Activated T-cell treated with anti-CD3 and anti-CD28 coated beads, Interleukin-2, amount 50 U/mL, for 24 hours (primary cell): ENCODE measurements around the gene RAB1B.

Source experiments
- DNase-seq: peaks from one replicate; pipeline ENCODE4 v3.0.0-alpha.2; 2020
- H3K27ac Mint-ChIP-seq: 2 replicates; pipeline ENCODE4 v1.8.0; 2020; ENCODE audit warnings: mild to moderate bottlenecking, mixed read lengths
- H3K27me3 Mint-ChIP-seq: 2 replicates; pipeline ENCODE4 v1.8.0; 2020; ENCODE audit warnings: mixed read lengths
- H3K36me3 Mint-ChIP-seq: 2 replicates; pipeline ENCODE4 v1.8.0; 2020; ENCODE audit warnings: low read depth, mixed read lengths
- H3K4me1 Mint-ChIP-seq: 2 replicates; pipeline ENCODE4 v1.8.0; 2020; ENCODE audit warnings: low read depth, mixed read lengths
- H3K4me3 Mint-ChIP-seq: 2 replicates; pipeline ENCODE4 v1.8.0; 2020; ENCODE audit warnings: mild to moderate bottlenecking, moderate library complexity, mixed read lengths
- H3K9me3 Mint-ChIP-seq: 2 replicates; pipeline ENCODE4 v1.8.0; 2020; ENCODE audit warnings: mixed read lengths

The RAB1B gene

DNA sequence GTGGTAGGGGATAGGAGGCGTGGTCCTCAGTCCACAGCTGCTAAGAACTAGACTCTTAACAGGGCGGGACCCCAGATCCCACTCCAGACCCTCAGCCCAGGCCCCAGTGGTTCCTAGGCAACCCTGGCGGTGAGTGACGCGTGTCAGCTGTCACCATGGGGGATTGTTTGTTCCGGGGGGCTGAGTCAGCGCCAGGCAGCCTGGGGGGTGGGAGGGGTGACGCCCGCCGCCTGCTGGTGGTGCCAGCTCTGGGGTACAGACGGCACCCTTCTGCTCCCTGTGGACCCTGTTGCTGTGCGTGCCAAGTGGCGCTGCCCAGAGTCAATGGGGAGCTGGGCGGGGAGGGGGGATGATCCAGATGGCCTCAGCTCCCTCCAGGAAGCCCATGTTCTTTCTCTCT is 12.0 kb downstream of the RAB1B start:
- H3K27ac Mint-ChIP-seq: no peak overlapping the region

GRCh38 chr11:66281001-66281400 is 12.6 kb downstream of the RAB1B start:
- Mint-ChIP-seq H3K36me3 (peaks cover 37% of the 10 kb centered on the region), H3K27me3 (no peaks in the 10 kb centered on the region), H3K4me1 (peaks cover 28% of the 10 kb centered on the region), H3K27ac (no peak overlapping the region), H3K9me3 (no peaks in the 10 kb centered on the region), H3K4me3 (no peak overlapping the region)
- DNase-seq: no peak

More for the DNA sequence above, 12.0 kb downstream of the RAB1B start:
- H3K9me3 Mint-ChIP-seq: no peaks in the 10 kb centered on the region
- DNase-seq: no peak
- no peaks in the 10 kb centered on the region for H3K27me3 Mint-ChIP-seq
- no peak overlapping the region for H3K4me3 Mint-ChIP-seq
- H3K4me1 Mint-ChIP-seq: peaks cover 27% of the 10 kb centered on the region
- H3K36me3 Mint-ChIP-seq: peaks cover 39% of the 10 kb centered on the region

- H3K4me1 Mint-ChIP-seq: peaks cover 34% of the 10 kb centered on the region
- no peaks in the 10 kb centered on the region for H3K27me3 Mint-ChIP-seq
- no peaks in the 10 kb centered on the region for H3K9me3 Mint-ChIP-seq
- no peak overlapping the region for H3K4me3 Mint-ChIP-seq
- H3K36me3 Mint-ChIP-seq: peaks cover 35% of the 10 kb centered on the region
- DNase-seq: no peak
- no peak overlapping the region for H3K27ac Mint-ChIP-seq
Observed at GRCh38 chr11:66281776-66282467, 13.5 kb downstream of the RAB1B start.

- Mint-ChIP-seq H3K27me3 (no peaks in the 10 kb centered on the region), H3K4me3 (peak overlapping the region; percentile 18), H3K36me3 (peaks cover 35% of the 10 kb centered on the region), H3K27ac (peak overlapping the region; percentile 86), H3K9me3 (no peaks in the 10 kb centered on the region), H3K4me1 (peaks cover 38% of the 10 kb centered on the region)
- DNase-seq: peak; percentile 98
Observed at GRCh38 chr11:66282468-66283455, 14.3 kb downstream of the RAB1B start.

GRCh38 chr11:66283461-66284105 is 15.1 kb downstream of the RAB1B start:
- peaks cover 42% of the 10 kb centered on the region for H3K4me1 Mint-ChIP-seq
- DNase-seq: no peak
- H3K9me3 Mint-ChIP-seq: no peaks in the 10 kb centered on the region
- H3K36me3 Mint-ChIP-seq: peaks cover 40% of the 10 kb centered on the region
- no peaks in the 10 kb centered on the region for H3K27me3 Mint-ChIP-seq
- H3K4me3 Mint-ChIP-seq: no peak overlapping the region
- peak overlapping the region; percentile 86 for H3K27ac Mint-ChIP-seq

DNA sequence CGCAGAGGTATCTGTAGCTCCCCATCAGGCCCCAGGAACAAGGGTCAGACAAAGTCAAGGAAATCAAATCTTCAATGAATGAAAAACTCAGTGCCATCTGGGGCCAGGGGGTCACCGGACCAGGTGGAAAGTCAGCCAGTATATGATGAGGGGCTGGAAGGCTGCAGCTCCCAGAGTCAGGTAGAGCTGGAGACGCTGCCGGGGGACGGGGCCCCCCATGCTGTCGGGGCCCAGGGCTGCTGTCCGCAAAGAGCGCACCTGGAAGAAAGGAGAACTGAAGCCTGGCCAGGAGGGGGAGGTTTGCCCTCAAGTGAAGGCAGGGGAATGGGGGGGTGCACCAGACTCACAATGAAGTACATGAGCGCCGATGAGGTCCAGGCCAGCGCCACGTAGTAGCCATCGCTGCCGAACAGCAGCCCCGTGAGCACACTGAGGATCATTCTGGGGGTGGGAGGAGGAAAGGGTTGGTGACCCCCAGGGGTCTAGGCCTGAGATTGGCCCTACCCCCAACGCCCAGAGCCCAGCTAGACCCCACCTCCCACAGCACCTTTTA is 16.2 kb downstream of the RAB1B start:
- Mint-ChIP-seq H3K4me3 (no peak overlapping the region), H3K36me3 (peaks cover 40% of the 10 kb centered on the region), H3K27me3 (no peaks in the 10 kb centered on the region), H3K27ac (no peak overlapping the region), H3K9me3 (no peaks in the 10 kb centered on the region), H3K4me1 (peaks cover 40% of the 10 kb centered on the region)
- DNase-seq: no peak

GRCh38 chr11:66285250-66285947 is 17.0 kb downstream of the RAB1B start:
- Mint-ChIP-seq H3K4me3 (no peak overlapping the region), H3K36me3 (peaks cover 40% of the 10 kb centered on the region), H3K27ac (no peak overlapping the region), H3K27me3 (no peaks in the 10 kb centered on the region), H3K4me1 (peaks cover 47% of the 10 kb centered on the region), H3K9me3 (no peaks in the 10 kb centered on the region)
- no peak for DNase-seq

GRCh38 chr11:66286699-66287098 is 18.3 kb downstream of the RAB1B start:
- Mint-ChIP-seq H3K27ac (peak overlapping the region; percentile 22), H3K4me3 (peak overlapping the region; percentile 93), H3K27me3 (peaks cover 8% of the 10 kb centered on the region), H3K9me3 (no peaks in the 10 kb centered on the region), H3K36me3 (peaks cover 40% of the 10 kb centered on the region), H3K4me1 (peaks cover 50% of the 10 kb centered on the region)
- DNase-seq: no peak

DNA sequence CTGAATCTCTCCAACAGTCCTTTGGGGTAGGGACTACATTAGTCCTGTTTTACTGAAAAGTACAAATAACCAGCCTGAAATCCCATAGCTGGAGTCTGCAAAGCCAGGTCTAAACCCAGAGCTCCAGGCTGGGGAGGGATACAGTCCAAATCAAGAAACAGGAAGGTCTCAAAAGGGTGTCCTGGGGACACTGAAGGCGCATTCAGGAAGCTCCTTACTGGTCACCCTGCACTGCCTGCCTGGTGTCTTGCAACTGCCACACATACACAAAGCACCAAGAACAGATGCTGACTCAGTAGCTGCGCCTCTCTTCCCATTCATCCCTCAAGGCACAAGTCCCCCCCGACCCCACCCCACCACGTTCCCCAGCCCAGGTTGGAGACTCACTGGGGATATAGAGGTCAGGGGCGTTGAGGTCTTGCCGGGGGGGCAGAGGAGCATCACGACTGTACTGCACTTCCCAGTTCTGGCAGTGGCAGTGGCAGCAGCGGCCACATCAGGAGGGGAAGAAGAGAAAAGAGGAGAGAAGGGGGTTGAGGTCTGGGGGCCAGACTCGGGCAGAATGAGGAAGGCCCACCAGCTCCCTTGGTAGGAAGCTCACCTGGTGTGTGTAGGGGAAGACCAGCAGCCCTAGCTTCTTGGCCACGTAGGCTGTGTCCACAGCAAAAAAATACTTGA is 18.9 kb downstream of the RAB1B start:
- Mint-ChIP-seq H3K27ac (peak overlapping the region; percentile 77), H3K4me1 (peaks cover 45% of the 10 kb centered on the region), H3K36me3 (peaks cover 40% of the 10 kb centered on the region), H3K4me3 (peak overlapping the region; percentile 93), H3K27me3 (peaks cover 8% of the 10 kb centered on the region), H3K9me3 (no peaks in the 10 kb centered on the region)
- no peak for DNase-seq

DNA sequence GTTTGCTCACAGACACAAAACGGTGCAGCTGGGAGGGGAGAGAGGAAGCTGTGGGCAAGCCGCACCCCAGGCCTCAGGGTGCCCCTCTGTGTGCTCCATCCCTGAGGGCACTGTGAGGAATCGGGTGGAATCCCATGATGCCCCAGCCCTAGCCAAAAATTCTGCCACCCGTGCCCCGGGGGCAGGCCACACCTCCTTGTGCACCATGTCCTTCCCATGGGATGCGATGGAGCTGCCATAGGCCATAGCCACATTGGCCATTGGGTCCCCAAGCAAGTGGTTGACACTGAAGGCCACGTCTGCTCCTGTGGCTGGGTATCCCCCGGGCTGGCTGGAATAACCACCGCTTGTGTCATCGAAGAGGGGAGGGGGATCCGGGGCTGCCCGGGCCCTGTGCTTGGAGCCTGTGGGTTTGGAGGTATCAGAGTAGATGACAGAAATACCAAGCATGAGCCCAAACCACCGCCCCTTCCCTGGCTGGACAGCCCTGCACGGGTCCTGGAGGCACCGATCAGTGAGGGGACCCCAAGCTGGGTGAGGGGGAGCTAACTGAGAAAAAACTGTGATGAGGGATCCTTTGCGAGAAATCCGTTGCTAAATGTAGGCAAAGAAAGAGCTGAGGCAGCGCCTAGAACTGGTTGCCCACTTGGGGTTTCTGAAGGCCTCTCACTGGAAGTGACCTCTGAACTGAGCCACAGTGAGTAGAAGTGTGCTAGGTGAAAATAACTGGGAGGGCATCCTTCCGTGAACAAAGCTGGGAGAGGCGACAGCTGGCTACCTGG is 19.6 kb downstream of the RAB1B start:
- DNase-seq: no peak
- Mint-ChIP-seq H3K4me3 (peak overlapping the region; percentile 93), H3K9me3 (no peaks in the 10 kb centered on the region), H3K36me3 (peaks cover 36% of the 10 kb centered on the region), H3K27me3 (peaks cover 16% of the 10 kb centered on the region), H3K4me1 (peaks cover 43% of the 10 kb centered on the region), H3K27ac (peak overlapping the region; percentile 92)

- DNase-seq: peak; percentile 96
- Mint-ChIP-seq H3K27ac (peak within 1 kb of the TSS; percentile 95), H3K4me3 (peak within 1 kb of the TSS; percentile 93), H3K4me1 (peaks cover 40% of the 10 kb centered on the region), H3K36me3 (peaks cover 33% of the 10 kb centered on the region), H3K9me3 (no peaks in the 10 kb centered on the region), H3K27me3 (peaks cover 22% of the 10 kb centered on the region)
Observed at GRCh38 chr11:66288671-66289547, 20.5 kb downstream of the RAB1B start, which contains the start of gene YIF1A. YIF1A (minus strand) TSS chr11:66289143; CDS start chr11:66288985, 158 bp downstream.
